ENCODE measurements around the gene LSP1. TPM values are rescaled to one million over a fixed set of nuclear protein-coding genes. Genes with fewer than 3 reads are reported as not detected.

Gene LSP1
- total and polyA plus RNA-seq, 7 donors: 8.7 to 80.2 (median 32.7) TPM

DNA sequence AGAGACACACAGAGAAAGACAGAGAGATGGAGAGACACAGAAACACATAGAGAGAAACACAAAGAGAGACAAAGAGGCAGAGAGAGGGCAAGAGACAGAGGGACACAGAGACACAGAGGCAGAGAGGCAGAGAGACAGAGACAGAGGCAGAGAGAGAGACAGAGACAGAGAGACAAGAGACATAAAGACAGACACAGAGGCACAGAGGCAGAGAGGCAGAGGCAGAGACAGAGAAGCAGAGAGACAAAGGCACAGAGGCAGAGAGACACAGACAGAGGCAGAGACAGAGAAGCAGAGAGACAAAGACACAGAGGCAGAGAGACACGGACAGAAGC lies 7.8 kb upstream of the LSP1 start:
- Histone ChIP-seq H3K4me1 (no peaks in the 10 kb centered on the region), H3K27ac (no peak overlapping the region), H3K36me3 (no peaks in the 10 kb centered on the region), H3K9me3 (no peaks in the 10 kb centered on the region), H3K27me3 (no peaks in the 10 kb centered on the region), H3K4me3 (no peak overlapping the region)
- intact Hi-C loops (cut with DNase I): no loop called here
- no peak for TF ChIP-seq EP300 (IDR thresholded peaks at IDR 0.05)
- TF ChIP-seq POLR2A (IDR thresholded peaks at IDR 0.05): no peak
- TF ChIP-seq, protein P1, sequence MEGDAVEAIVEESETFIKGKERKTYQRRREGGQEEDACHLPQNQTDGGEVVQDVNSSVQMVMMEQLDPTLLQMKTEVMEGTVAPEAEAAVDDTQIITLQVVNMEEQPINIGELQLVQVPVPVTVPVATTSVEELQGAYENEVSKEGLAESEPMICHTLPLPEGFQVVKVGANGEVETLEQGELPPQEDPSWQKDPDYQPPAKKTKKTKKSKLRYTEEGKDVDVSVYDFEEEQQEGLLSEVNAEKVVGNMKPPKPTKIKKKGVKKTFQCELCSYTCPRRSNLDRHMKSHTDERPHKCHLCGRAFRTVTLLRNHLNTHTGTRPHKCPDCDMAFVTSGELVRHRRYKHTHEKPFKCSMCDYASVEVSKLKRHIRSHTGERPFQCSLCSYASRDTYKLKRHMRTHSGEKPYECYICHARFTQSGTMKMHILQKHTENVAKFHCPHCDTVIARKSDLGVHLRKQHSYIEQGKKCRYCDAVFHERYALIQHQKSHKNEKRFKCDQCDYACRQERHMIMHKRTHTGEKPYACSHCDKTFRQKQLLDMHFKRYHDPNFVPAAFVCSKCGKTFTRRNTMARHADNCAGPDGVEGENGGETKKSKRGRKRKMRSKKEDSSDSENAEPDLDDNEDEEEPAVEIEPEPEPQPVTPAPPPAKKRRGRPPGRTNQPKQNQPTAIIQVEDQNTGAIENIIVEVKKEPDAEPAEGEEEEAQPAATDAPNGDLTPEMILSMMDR (IDR thresholded peaks at IDR 0.05): no peak
- TF ChIP-seq POLR2AphosphoS5 (IDR thresholded peaks at IDR 0.05): no peak
- DNase-seq: no peak
- WGBS, 2 donors: 59 to 72% methylated on average over 1 of the region's 1 CpG

DNA sequence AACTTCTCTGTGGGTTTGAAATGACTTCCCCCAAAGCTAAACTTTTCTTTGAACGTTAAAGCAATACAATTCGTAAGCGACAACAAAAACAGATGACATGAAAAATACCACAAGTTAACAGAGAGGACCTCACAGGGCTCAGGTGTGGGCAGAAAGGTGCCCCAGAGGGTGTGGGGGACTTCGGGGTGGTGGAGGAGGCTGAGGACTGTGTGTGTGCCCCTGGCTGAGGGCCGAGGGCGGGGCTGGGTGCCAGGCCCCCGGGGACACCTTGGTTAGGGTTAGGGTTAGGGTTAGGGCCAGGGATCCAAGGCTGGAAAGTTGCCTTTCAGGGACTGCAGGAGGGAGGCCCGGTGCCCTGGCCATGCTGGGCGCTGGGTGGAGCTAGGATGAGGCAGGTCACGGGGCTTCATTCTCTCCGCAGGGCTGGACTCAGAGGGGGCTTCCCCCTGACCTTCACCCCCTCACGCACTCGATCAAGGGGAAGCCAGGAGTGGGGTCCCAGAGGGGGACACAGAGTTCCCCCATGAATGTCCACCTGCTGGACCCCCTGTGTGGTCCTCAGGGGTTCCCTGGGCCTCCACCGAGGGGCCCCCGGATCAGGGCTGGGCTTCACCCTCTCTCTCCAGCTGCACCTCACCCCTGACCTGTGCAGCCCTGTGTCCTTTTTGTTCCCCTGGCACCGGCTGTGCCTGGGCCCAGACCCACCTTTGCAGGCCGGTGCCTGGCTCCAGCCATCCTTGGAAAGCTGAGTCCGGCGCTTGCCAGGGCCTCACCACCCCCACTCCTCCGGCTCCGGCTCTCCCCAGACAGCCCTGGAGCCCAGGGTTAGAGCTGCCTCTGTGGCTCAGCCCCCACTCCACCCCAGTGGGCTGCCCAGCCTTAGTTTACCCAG lies 7.1 kb upstream of the LSP1 start:
- DNase-seq: no peak
- Histone ChIP-seq H3K27ac (no peak overlapping the region), H3K4me1 (no peaks in the 10 kb centered on the region), H3K27me3 (no peaks in the 10 kb centered on the region), H3K4me3 (no peak overlapping the region), H3K9me3 (no peaks in the 10 kb centered on the region), H3K36me3 (no peaks in the 10 kb centered on the region)
- TF ChIP-seq POLR2AphosphoS5 (IDR thresholded peaks at IDR 0.05): no peak
- no peak for TF ChIP-seq POLR2A (IDR thresholded peaks at IDR 0.05)
- no peak for TF ChIP-seq EP300 (IDR thresholded peaks at IDR 0.05)
- TF ChIP-seq, protein P1 (IDR thresholded peaks at IDR 0.05): no peak
- WGBS, 2 donors: 68 to 76% methylated on average over 21 of the region's 21 CpGs
- intact Hi-C loops (cut with DNase I): no loop called here

DNA sequence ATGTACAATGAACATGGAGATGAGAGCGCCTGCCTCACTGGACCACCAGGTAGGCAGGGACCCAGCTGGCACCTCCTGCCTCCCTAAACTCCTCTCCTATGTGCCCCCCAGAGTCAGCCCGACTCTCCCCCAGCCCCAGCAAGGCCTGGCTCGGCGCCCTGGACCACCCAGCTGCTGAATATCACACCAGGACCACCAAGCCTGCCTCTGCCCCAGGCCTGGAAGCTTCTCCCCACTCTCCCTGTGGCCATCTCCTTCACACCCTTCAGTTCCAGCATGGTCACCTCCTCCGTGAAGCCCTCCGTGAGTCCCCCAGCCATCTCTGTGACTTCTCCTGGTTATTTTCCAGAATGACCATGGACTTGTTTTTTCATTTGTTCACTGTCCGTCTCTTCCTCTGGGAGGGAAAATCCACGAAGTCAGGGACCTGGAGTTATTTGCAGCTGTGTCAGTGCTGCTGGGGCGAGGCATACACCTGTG lies 6.4 kb upstream of the LSP1 start:
- Histone ChIP-seq H3K27me3 (no peaks in the 10 kb centered on the region), H3K4me3 (no peak overlapping the region), H3K4me1 (no peaks in the 10 kb centered on the region), H3K27ac (no peak overlapping the region), H3K9me3 (no peaks in the 10 kb centered on the region), H3K36me3 (no peaks in the 10 kb centered on the region)
- DNase-seq: no peak
- no peak for TF ChIP-seq EP300 (IDR thresholded peaks at IDR 0.05)
- intact Hi-C loops (cut with DNase I): no loop called here
- WGBS, 2 donors: 79 to 89% methylated on average over 9 of the region's 9 CpGs

DNA sequence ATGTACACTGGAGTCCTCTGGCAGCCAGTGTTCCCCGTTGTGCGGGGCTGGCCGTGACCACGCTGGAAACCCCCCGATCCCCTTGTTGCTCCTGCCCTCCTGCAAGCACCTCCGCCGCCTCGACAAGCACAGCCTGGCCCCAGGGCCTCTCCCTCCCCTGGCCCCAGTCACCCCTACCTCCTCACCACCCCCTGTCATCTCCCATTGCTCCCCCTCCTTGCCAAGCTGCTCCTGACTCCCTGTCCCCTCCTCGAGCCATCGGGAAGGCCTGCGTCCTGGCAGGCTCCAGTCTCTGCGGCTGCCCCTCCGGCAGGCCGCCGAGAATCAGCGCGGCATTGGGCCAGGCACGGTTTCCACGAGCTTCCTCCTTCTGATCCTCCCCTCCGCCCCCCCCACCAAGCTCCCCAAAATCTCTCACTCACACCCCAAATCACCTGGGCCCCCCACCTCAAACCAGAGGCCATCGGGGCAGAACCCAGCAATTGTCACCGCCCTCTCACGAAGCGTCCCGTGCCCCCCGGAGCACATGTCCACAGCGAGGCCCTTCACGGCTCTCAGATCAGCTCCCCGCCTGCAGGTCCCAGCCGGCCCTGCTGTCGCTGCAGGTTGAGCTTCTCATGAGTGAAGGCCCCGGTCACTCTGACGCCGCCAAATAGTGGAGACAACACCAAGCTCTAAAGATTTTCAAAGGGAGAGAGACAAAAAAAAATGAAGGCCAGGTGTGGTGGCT lies 5.7 kb upstream of the LSP1 start:
- Histone ChIP-seq H3K9me3 (no peaks in the 10 kb centered on the region), H3K27me3 (no peaks in the 10 kb centered on the region), H3K4me1 (no peaks in the 10 kb centered on the region), H3K4me3 (no peak overlapping the region), H3K27ac (no peak overlapping the region), H3K36me3 (no peaks in the 10 kb centered on the region)
- intact Hi-C loops (cut with DNase I): no loop called here
- TF ChIP-seq, protein P1 (IDR thresholded peaks at IDR 0.05): no peak
- TF ChIP-seq POLR2A (IDR thresholded peaks at IDR 0.05) (no peak), POLR2AphosphoS5 (IDR thresholded peaks at IDR 0.05) (no peak), EP300 (IDR thresholded peaks at IDR 0.05) (no peak)
- DNase-seq: no peak
- 90 to 94% methylated on average over 34 of the region's 34 CpGs for WGBS, 2 donors

DNA sequence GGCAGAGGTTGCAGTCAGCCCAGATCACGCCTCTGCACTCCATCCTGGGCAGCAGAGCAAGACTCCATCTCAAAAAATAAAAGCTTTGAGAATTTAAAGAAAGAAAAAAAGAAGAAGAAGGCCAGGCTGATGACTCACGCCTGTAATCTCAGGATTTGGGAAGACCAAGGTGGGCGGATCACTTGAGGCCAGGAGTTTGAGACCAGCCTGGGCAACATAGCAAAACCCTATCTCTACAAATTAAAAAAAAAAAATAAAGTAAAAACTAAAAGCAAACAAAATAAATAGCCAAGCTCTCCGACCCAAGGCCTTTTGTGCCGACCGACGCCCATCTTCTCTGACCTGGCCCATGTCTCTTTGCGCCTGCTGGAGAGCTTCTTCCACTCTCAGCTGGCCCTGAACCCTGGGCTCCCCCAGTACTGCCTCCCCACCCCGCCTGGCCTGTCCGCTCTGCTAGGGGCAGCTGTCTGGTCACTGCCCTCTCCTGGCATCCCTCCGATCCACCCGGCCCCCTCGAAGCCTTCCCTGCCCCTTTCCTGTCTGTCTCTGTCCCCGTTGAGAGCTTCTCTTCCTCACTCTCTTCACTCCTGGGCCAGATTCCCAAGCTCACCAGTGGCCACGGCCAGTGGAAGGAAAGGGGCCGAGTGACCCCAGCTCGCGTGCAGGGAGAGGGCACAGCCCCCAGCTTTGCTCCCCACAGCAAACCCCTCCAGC lies 4.8 kb upstream of the LSP1 start:
- H3K27ac ChIP-seq: no peak overlapping the region
- no peak for TF ChIP-seq POLR2AphosphoS5 (IDR thresholded peaks at IDR 0.05)
- TF ChIP-seq EP300 (IDR thresholded peaks at IDR 0.05): no peak
- TF ChIP-seq, protein P1 (IDR thresholded peaks at IDR 0.05): no peak
- no peak for TF ChIP-seq POLR2A (IDR thresholded peaks at IDR 0.05)
- DNase-seq: no peak
- no peaks in the 10 kb centered on the region for H3K4me1 ChIP-seq
- intact Hi-C loops (cut with DNase I): no loop called here
- no peaks in the 10 kb centered on the region for H3K36me3 ChIP-seq
- no peak overlapping the region for H3K4me3 ChIP-seq
- 63 to 82% methylated on average over 18 of the region's 18 CpGs for WGBS, 2 donors
- H3K27me3 ChIP-seq: no peaks in the 10 kb centered on the region
- no peaks in the 10 kb centered on the region for H3K9me3 ChIP-seq

Measured in sigmoid colon (tissue), 7 donors.